ENCODE measurements around the gene CFAP100.

The CFAP100 gene

GRCh38 chr3:126433105-126433430 is 38.4 kb downstream of the CFAP100 start:
- Histone ChIP-seq H3K4me3 (ENCODE audit: control insufficient read depth in 1 of 7, extremely low read depth in 1 of 7, insufficient read depth in 4 of 7, low read depth in 2 of 7, low read length in 6 of 7) (no peak overlapping the region), H3K9me3 (ENCODE audit: control extremely low read depth in 1 of 5, control insufficient read depth in 4 of 5, insufficient read depth in 2 of 5, low read depth in 1 of 5, low read length in 4 of 5) (peaks cover 0 to 12% (median 5%) of the 10 kb centered on the region in 5 experiments), H3K4me1 (ENCODE audit: control extremely low read depth in 1 of 4, control insufficient read depth in 4 of 4, insufficient read depth in 4 of 4, low read length in 3 of 4) (no peaks in the 10 kb centered on the region), H3K27me3 (replicated peaks in 2 of 5; ENCODE audit: control insufficient read depth in 4 of 5, insufficient read depth in 5 of 5, low read length in 4 of 5) (no peaks in the 10 kb centered on the region), H3K36me3 (ENCODE audit: control insufficient read depth in 4 of 4, insufficient read depth in 4 of 4, low read length in 3 of 4) (peaks cover 6 to 44% (median 15%) of the 10 kb centered on the region in 4 experiments), H3K27ac (ENCODE audit: insufficient read depth in 1 of 2, low read depth in 1 of 2, low read length in 2 of 2, poor library complexity in 1 of 2, severe bottlenecking in 2 of 2) (no peak overlapping the region)
- DNase-seq: no peak
- WGBS (ENCODE audit: insufficient coverage): 98% methylated on average over 5 of the region's 6 CpGs
- ChIA-PET CTCF (no interaction called here), POLR2A (no interaction called here)

- Histone ChIP-seq H3K4me3 (ENCODE audit: control insufficient read depth in 1 of 7, extremely low read depth in 1 of 7, insufficient read depth in 4 of 7, low read depth in 2 of 7, low read length in 6 of 7) (no peak overlapping the region), H3K27me3 (replicated peaks in 2 of 5; ENCODE audit: control insufficient read depth in 4 of 5, insufficient read depth in 5 of 5, low read length in 4 of 5) (no peaks in the 10 kb centered on the region), H3K4me1 (ENCODE audit: control extremely low read depth in 1 of 4, control insufficient read depth in 4 of 4, insufficient read depth in 4 of 4, low read length in 3 of 4) (no peaks in the 10 kb centered on the region), H3K27ac (ENCODE audit: insufficient read depth in 1 of 2, low read depth in 1 of 2, low read length in 2 of 2, poor library complexity in 1 of 2, severe bottlenecking in 2 of 2) (no peak overlapping the region), H3K9me3 (ENCODE audit: control extremely low read depth in 1 of 5, control insufficient read depth in 4 of 5, insufficient read depth in 2 of 5, low read depth in 1 of 5, low read length in 4 of 5) (peaks cover 0 to 8% (median 3%) of the 10 kb centered on the region in 5 experiments), H3K36me3 (ENCODE audit: control insufficient read depth in 4 of 4, insufficient read depth in 4 of 4, low read length in 3 of 4) (peaks cover 6 to 50% (median 21%) of the 10 kb centered on the region in 4 experiments)
- 97% methylated on average over 13 of the region's 13 CpGs for WGBS (ENCODE audit: insufficient coverage)
- no peak for DNase-seq
- CTCF ChIA-PET: no interaction called here
- POLR2A ChIA-PET: no interaction called here
Observed at GRCh38 chr3:126433496-126434263, 39.0 kb downstream of the CFAP100 start.

GRCh38 chr3:126434264-126434590 is 39.5 kb downstream of the CFAP100 start:
- no peak overlapping the region for H3K27ac ChIP-seq (ENCODE audit: insufficient read depth in 1 of 2, low read depth in 1 of 2, low read length in 2 of 2, poor library complexity in 1 of 2, severe bottlenecking in 2 of 2)
- ChIA-PET POLR2A (no interaction called here), CTCF (no interaction called here)
- H3K36me3 ChIP-seq (ENCODE audit: control insufficient read depth in 4 of 4, insufficient read depth in 4 of 4, low read length in 3 of 4): peaks cover 6 to 55% (median 26%) of the 10 kb centered on the region in 4 experiments
- H3K4me1 ChIP-seq (ENCODE audit: control extremely low read depth in 1 of 4, control insufficient read depth in 4 of 4, insufficient read depth in 4 of 4, low read length in 3 of 4): no peaks in the 10 kb centered on the region
- no peak overlapping the region for H3K4me3 ChIP-seq (ENCODE audit: control insufficient read depth in 1 of 7, extremely low read depth in 1 of 7, insufficient read depth in 4 of 7, low read depth in 2 of 7, low read length in 6 of 7)
- no peaks in the 10 kb centered on the region for H3K27me3 ChIP-seq (replicated peaks in 2 of 5; ENCODE audit: control insufficient read depth in 4 of 5, insufficient read depth in 5 of 5, low read length in 4 of 5)
- no peak for DNase-seq
- H3K9me3 ChIP-seq (ENCODE audit: control extremely low read depth in 1 of 5, control insufficient read depth in 4 of 5, insufficient read depth in 2 of 5, low read depth in 1 of 5, low read length in 4 of 5): peaks cover 0 to 8% (median 0%) of the 10 kb centered on the region in 5 experiments
- 100% methylated on average over 6 of the region's 6 CpGs for WGBS (ENCODE audit: insufficient coverage)

GRCh38 chr3:126434931-126435411 is 40.3 kb downstream of the CFAP100 start:
- Histone ChIP-seq H3K4me1 (ENCODE audit: control extremely low read depth in 1 of 4, control insufficient read depth in 4 of 4, insufficient read depth in 4 of 4, low read length in 3 of 4) (no peaks in the 10 kb centered on the region), H3K36me3 (ENCODE audit: control insufficient read depth in 4 of 4, insufficient read depth in 4 of 4, low read length in 3 of 4) (peaks cover 6 to 61% (median 31%) of the 10 kb centered on the region in 4 experiments), H3K9me3 (ENCODE audit: control extremely low read depth in 1 of 5, control insufficient read depth in 4 of 5, insufficient read depth in 2 of 5, low read depth in 1 of 5, low read length in 4 of 5) (peaks cover 0 to 8% (median 0%) of the 10 kb centered on the region in 5 experiments), H3K27ac (ENCODE audit: insufficient read depth in 1 of 2, low read depth in 1 of 2, low read length in 2 of 2, poor library complexity in 1 of 2, severe bottlenecking in 2 of 2) (no peak overlapping the region), H3K27me3 (replicated peaks in 2 of 5; ENCODE audit: control insufficient read depth in 4 of 5, insufficient read depth in 5 of 5, low read length in 4 of 5) (no peaks in the 10 kb centered on the region), H3K4me3 (ENCODE audit: control insufficient read depth in 1 of 7, extremely low read depth in 1 of 7, insufficient read depth in 4 of 7, low read depth in 2 of 7, low read length in 6 of 7) (no peak overlapping the region)
- no peak for DNase-seq
- ChIA-PET CTCF (no interaction called here), POLR2A (no interaction called here)
- 98% methylated on average over 5 of the region's 8 CpGs for WGBS (ENCODE audit: insufficient coverage)

DNA sequence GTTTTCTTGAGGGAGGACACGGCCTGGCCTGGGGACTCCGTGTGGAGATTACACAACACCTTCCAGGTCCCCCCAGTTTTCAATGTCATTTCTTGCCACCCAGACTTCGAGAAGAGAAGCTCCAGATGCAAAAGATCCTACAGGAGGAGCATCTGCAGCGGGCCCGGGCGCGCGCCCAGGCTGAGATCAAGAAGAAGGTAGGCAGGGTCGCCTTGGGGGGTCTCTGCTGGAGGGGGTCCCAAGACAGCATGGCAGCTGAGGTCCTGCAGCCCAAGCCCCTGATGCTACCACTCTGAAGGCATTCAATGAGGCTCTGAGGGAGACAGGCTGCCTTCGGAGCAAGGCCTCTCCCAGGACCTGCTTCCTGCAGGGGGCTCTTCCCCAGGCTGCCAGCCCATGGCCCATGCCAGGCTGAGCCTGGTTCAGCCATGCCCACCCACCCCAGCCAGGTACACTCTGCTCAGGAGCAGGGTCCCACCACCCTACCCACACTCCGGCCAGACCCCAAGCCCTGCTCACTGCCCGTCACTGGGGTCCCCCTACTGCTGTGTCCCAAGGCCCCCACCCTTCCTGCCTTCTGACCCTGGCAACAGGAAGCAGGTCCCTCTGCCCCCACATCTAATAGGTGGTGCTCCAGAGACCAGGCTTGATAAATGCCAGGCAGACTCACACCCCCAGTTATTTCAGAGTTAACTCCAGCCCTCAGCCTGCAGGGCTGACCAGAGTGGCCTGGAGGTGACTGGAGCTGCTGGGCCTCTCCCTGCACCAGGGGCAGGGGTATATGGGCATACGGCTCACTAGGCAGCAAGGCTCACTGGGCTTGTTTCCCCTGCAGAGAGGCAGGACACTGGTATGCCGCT is 41.0 kb downstream of the CFAP100 start:
- Histone ChIP-seq H3K27me3 (replicated peaks in 2 of 5; ENCODE audit: control insufficient read depth in 4 of 5, insufficient read depth in 5 of 5, low read length in 4 of 5) (no peaks in the 10 kb centered on the region), H3K27ac (ENCODE audit: insufficient read depth in 1 of 2, low read depth in 1 of 2, low read length in 2 of 2, poor library complexity in 1 of 2, severe bottlenecking in 2 of 2) (no peak overlapping the region), H3K4me3 (ENCODE audit: control insufficient read depth in 1 of 7, extremely low read depth in 1 of 7, insufficient read depth in 4 of 7, low read depth in 2 of 7, low read length in 6 of 7) (no peak overlapping the region), H3K36me3 (ENCODE audit: control insufficient read depth in 4 of 4, insufficient read depth in 4 of 4, low read length in 3 of 4) (peaks cover 8 to 63% (median 35%) of the 10 kb centered on the region in 4 experiments), H3K9me3 (ENCODE audit: control extremely low read depth in 1 of 5, control insufficient read depth in 4 of 5, insufficient read depth in 2 of 5, low read depth in 1 of 5, low read length in 4 of 5) (peaks cover 0 to 8% (median 0%) of the 10 kb centered on the region in 5 experiments), H3K4me1 (ENCODE audit: control extremely low read depth in 1 of 4, control insufficient read depth in 4 of 4, insufficient read depth in 4 of 4, low read length in 3 of 4) (no peaks in the 10 kb centered on the region)
- CTCF ChIA-PET: interaction anchor here (1.0 kb wide), 1 partner anchor 36 kb away, joined by 3 read pairs; no protein-coding TSS in a partner anchor
- WGBS (ENCODE audit: insufficient coverage): 98% methylated on average over 14 of the region's 14 CpGs
- POLR2A ChIA-PET: no interaction called here
- DNase-seq: no peak

- H3K9me3 ChIP-seq (ENCODE audit: control extremely low read depth in 1 of 5, control insufficient read depth in 4 of 5, insufficient read depth in 2 of 5, low read depth in 1 of 5, low read length in 4 of 5): no peaks in the 10 kb centered on the region
- ChIA-PET CTCF (interaction anchor here (1.0 kb wide), 1 partner anchor 35 kb away, joined by 3 read pairs; no protein-coding TSS in a partner anchor), POLR2A (no interaction called here)
- H3K27ac ChIP-seq (ENCODE audit: insufficient read depth in 1 of 2, low read depth in 1 of 2, low read length in 2 of 2, poor library complexity in 1 of 2, severe bottlenecking in 2 of 2): no peak overlapping the region
- no peaks in the 10 kb centered on the region for H3K27me3 ChIP-seq (replicated peaks in 2 of 5; ENCODE audit: control insufficient read depth in 4 of 5, insufficient read depth in 5 of 5, low read length in 4 of 5)
- WGBS (ENCODE audit: insufficient coverage): over 99% methylated on average over 15 of the region's 18 CpGs
- DNase-seq: no peak
- H3K4me1 ChIP-seq (ENCODE audit: control extremely low read depth in 1 of 4, control insufficient read depth in 4 of 4, insufficient read depth in 4 of 4, low read length in 3 of 4): no peaks in the 10 kb centered on the region
- no peak overlapping the region for H3K4me3 ChIP-seq (ENCODE audit: control insufficient read depth in 1 of 7, extremely low read depth in 1 of 7, insufficient read depth in 4 of 7, low read depth in 2 of 7, low read length in 6 of 7)
- H3K36me3 ChIP-seq (ENCODE audit: control insufficient read depth in 4 of 4, insufficient read depth in 4 of 4, low read length in 3 of 4): peaks cover 10 to 69% (median 42%) of the 10 kb centered on the region in 4 experiments
Observed at GRCh38 chr3:126436826-126437717, 42.4 kb downstream of the CFAP100 start.

Measured in common myeloid progenitor, CD34-positive (primary cell).